NK-92 (cell line): ENCODE measurements around the gene RNASE13.

Experiments
- DNase-seq: peaks from one replicate; lab custom pipeline; 2025; ENCODE audit not compliant: unreplicated experiment; lab: John Stamatoyannopoulos, UW

Gene RNASE13, protein sequence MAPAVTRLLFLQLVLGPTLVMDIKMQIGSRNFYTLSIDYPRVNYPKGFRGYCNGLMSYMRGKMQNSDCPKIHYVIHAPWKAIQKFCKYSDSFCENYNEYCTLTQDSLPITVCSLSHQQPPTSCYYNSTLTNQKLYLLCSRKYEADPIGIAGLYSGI

GRCh38 chr14:21034707-21035106, at the start of gene RNASE13:
TSS of gene RNASE13 (minus strand) at chr14:21034807. CDS start at chr14:21034288, 519 bp downstream.
- no peak for DNase-seq

GRCh38 chr14:21084396-21084795, 49.8 kb upstream of the RNASE13 start:
- DNase-seq = no peak

DNA sequence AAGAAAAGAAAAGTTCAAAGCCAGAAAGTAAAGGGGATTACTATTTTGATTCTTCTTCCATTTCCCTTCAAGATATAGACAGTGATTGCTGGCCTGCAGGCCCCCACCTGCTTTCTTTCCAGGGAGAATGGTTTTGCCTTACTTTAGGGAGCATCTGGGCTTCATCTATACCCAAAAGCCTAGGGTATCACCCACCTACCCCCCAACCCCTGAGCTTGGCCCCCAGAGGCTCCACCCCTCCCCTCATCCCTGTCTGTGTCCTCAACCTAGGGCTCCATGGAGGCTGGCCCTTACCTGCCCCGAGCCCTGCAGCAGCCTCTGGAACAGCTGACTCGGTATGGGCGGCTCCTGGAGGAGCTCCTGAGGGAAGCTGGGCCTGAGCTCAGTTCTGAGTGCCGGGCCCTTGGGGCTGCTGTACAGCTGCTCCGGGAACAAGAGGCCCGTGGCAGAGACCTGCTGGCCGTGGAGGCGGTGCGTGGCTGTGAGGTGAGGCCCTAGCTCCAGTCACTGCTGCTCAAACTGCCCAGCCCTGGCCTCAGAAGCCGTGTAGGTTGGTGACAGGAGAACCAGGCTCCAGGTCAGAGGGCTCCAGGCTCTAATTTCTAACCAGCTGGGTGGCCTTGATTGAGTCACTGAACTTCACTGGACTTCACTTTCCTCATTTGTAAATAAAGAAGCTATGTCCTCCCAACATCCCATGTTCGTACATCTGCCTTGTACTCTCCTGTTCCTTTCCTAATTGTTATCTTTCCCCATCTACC, 49.1 kb upstream of the RNASE13 start:
- DNase-seq = no peak

DNA sequence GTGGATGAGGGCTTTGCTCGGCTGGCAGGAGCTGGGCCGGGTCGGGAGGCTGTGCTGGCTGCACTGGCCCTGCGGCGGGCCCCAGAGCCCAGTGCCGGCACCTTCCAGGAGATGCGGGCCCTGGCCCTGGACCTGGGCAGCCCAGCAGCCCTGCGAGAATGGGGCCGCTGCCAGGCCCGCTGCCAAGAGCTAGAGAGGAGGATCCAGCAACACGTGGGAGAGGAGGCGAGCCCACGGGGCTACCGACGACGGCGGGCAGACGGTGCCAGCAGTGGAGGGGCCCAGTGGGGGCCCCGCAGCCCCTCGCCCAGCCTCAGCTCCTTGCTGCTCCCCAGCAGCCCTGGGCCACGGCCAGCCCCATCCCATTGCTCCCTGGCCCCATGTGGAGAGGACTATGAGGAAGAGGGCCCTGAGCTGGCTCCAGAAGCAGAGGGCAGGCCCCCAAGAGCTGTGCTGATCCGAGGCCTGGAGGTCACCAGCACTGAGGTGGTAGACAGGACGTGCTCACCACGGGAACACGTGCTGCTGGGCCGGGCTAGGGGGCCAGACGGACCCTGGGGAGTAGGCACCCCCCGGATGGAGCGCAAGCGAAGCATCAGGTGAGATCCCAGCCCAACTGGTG, 47.0 kb upstream of the RNASE13 start:
- no peak for DNase-seq

- DNase-seq = no peak
Observed at GRCh38 chr14:21078726-21079125, 44.1 kb upstream of the RNASE13 start.

DNA sequence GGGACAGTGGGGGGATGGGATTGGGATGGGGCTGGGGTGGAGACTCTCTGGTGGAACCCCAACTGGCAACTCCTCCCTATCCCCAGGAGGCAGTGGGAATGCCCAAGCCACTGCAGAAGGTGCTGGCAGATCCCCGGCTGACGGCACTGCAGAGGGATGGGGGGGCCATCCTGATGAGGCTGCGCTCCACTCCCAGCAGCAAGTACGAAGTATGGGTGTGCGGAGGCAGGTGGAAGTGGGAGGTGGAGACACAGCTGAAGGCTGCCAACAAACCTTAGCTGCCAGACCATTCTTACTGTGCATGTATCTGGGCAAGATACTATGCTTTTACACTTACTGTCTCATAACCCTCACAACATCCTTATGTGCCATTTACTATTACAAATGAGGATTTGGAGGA, 43.7 kb upstream of the RNASE13 start:
- DNase-seq = no peak

DNA sequence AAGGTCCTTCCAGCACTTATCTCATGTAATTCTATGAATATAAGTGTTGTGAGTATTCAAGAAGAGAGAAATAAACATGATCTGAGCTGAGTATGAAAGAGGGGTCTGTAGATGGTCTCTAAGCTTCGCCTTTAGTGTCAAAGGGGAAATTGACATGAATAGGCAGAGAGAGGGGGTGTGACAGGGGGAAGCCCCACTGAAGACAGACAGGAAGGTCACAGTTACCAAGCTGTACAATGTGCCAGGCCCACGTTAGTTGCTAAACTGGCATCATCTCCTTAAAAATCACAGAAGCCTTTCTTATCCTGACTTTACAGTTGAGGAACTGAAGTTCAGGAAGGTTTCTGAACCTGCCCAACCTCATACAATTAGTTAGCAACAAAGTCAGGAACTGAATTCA, 43.1 kb upstream of the RNASE13 start:
- DNase-seq = no peak

GRCh38 chr14:21075719-21076437, 41.3 kb upstream of the RNASE13 start:
- no peak for DNase-seq

- DNase-seq = no peak
Observed at GRCh38 chr14:21074398-21075272, 40.0 kb upstream of the RNASE13 start.

DNA sequence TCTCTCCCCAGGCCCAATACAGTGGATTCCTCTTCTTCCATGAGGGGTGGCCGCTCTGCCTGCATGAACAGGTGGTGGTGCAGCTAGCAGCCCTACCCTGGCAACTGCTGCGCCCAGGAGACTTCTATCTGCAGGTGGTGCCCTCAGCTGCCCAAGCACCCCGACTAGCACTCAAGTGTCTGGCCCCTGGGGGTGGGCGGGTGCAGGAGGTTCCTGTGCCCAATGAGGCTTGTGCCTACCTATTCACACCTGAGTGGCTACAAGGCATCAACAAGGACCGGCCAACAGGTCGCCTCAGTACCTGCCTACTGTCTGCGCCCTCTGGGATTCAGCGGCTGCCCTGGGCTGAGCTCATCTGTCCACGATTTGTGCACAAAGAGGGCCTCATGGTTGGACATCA, 39.3 kb upstream of the RNASE13 start:
- no peak for DNase-seq

DNA sequence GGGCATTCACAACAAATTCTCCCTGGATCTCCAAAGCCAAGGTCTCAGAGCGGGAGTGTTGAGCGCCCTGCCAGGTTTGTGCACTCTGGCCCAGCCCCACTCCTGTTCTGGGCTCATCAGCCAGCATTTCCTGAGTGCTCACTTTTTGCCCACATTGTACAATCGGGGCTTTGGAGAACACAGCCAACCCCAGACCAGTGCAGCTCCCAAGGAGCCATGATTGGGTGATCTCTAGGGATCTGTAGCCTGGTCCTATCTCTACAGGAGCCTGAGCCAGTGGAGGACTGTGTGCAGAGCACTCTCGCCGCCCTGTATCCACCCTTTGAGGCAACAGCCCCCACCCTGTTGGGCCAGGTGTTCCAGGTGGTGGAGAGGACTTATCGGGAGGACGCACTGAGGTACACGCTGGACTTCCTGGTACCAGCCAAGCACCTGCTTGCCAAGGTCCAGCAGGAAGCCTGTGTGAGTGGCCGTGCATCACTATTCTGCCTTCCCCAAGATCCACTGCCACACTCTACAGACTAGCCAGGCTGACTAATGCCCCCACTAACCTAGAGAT, 38.3 kb upstream of the RNASE13 start:
- DNase-seq = no peak

DNA sequence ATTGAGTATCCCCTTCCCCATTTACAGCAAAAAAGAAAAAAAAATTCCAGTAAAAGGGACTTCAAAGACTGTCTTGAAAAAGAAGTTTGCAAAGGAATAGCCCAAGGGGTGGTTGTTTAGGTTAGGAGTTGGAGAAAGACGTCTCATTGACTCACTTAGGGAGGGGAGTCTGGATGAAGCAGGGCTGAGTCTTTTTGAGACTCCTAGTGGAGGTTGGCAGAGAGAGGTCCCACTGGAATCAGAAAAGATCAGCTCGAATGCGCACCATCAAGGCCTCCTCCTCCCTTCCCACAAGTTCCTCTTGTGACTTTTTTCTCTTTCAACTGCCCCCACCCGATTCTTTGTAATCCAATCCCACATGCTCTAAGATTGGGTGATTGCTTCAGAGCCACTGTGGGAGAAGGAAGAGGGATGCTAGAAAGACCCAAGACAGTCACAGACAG, 37.4 kb upstream of the RNASE13 start:
- no peak for DNase-seq

- no peak for DNase-seq
Observed at GRCh38 chr14:21071225-21072030, 36.8 kb upstream of the RNASE13 start.

- DNase-seq = no peak
Observed at GRCh38 chr14:21070610-21071224, 36.1 kb upstream of the RNASE13 start.

DNA sequence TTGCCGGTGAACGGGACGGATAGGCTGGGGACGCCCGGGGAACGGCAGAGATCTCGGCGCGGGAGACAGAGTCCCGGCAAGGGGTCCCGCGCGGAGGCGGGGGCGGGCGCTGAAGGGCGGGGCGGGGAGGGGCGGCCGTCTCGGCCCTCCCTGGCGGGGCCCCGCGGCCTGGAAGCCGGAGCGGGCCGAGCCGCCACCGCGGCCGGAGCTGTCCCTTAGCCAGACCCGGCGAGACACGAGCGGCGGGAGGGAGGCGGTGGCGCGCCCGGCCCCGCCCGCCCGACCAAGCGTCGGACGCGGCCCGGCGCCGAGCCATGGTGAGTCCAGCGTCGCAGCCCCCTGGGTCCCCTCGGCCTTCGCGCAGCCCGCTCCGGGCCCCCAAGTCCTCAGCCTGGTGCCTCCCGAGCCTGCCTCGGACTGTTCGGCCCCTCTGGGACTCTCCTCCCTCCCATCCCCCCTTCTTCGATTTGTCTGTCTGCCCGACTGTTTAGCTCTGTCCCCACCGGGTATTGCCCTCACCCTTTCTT, 35.5 kb upstream of the RNASE13 start, which contains the start of gene ARHGEF40:
Gene ARHGEF40 (plus strand): TSS at position 222 of the 527 bp plus-strand sequence. CDS start 93 bp downstream, at position 315.
- no peak for DNase-seq

GRCh38 chr14:21069388-21070082, 34.9 kb upstream of the RNASE13 start:
- DNase-seq = no peak

DNA sequence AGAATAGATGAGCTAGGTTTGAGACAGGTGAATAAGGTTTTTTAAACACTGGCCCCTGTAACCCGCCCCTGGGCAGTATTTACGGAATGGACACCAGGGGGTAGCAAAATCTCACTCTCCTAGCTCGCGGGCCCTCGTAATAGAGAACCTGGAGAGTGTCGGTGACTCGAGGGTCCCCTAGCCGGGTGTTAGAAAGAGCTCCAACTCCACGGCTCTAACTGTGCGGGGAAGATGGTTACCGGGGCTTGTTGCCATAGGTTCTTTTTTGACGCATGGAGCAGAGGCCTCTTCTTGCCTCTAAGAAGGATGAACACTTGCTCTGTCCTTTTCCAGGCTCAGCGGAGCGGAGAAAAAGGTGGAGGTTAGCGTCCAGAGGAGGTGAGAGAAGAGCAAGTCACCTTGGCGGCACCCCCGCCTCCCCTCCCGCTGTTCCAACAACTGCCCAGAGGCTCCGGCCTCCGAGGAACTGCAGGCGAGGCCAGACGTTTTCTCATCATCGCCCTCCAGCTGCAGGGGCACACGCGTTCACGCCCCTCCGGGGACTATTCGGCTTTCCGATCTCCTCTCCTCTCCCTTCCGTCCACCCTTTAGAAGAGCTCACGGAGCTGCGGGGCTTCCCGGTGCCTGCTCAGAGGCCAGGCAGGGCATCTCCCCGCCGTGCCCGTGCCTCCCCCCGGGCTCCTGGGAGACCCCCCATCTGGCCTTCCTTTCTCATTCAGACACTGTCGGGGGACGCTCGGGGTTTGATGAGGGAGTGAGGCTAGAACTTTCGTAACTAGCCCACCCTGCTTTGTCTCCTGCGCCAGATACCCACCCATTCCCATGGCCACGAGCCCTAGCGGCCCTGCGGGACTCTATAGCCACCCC, 34.1 kb upstream of the RNASE13 start:
- no peak for DNase-seq
